ENCODE measurements around the gene KCNH6.

- TF ChIP-seq POLR2AphosphoS5 (IDR thresholded peaks at IDR 0.05) (no peak), POLR2A (IDR thresholded peaks at IDR 0.05) (no peak), CTCF (IDR thresholded peaks at IDR 0.05) (no peak)
Observed at GRCh38 chr17:63489291-63489690, 33.9 kb upstream of the KCNH6 start.
